Ascending aorta (tissue), 2 donors: Measurements from ENCODE around the gene DDX1. TPM values are rescaled to one million over a fixed set of nuclear protein-coding genes. Genes with fewer than 3 reads are reported as not detected.

Experiments
- DNase-seq, 2 donors: peaks; one replicate each; pipeline ENCODE4 v3.0.0-alpha.2; 2019; ENCODE audit warnings: low spot score in 2 of 2
- H3K27ac ChIP-seq, 2 donors: fragments of 200-600 bp; sonication (generic); one replicate each; pipeline ENCODE4 v1.5.1; 2016 to 2017; ENCODE audit warnings: mild to moderate bottlenecking in 1 of 2
- H3K27me3 ChIP-seq: fragments of 200-600 bp; sonication (generic); one replicate; pipeline ENCODE4 v1.5.1; 2017
- H3K36me3 ChIP-seq, 2 donors: fragments of 200-600 bp; sonication (generic); one replicate each; pipeline ENCODE4 v1.5.1; 2016
- H3K4me1 ChIP-seq, 2 donors: fragments of 200-600 bp; sonication (generic); one replicate each; pipeline ENCODE4 v1.5.1; 2016 to 2017; ENCODE audit warnings: mild to moderate bottlenecking in 1 of 2
- H3K4me3 ChIP-seq, 2 donors: fragments of 200-600 bp; sonication (generic); one replicate each; pipeline ENCODE4 v1.5.1; 2016 to 2017; ENCODE audit warnings: mild to moderate bottlenecking in 1 of 2
- H3K9me3 ChIP-seq, 2 donors: fragments of 200-600 bp; sonication (generic); one replicate each; pipeline ENCODE4 v1.5.1; 2016
- intact Hi-C: fragments of 100-400 bp; cut with DNase I; formaldehyde crosslinking; loops from one replicate; pipeline ENCODE4 v1.15.1; 2023
- total RNA-seq: library from RNA; depleted of rRNA; stranded (reverse); fragments of >200 nt; gene quantifications from one replicate; pipeline ENCODE4 v1.1.0, GENCODE V29; 2016
- TF ChIP-seq, protein P1 (sequence below), 3 experiments: fragments of 200-600 bp in 2 of 3; fragments of 450-650 bp in 1 of 3; sonication (generic) in 2 of 3; IDR thresholded peaks; one replicate each; pipeline ENCODE4 v1.5.1; 2016 to 2019; ENCODE audit warnings: antibody characterized with exemption in 3 of 3, mild to moderate bottlenecking in 1 of 3, moderate library complexity in 1 of 3

The DDX1 gene
- total RNA-seq, 1 donor from 2014 or later = 21.5 TPM

DNA sequence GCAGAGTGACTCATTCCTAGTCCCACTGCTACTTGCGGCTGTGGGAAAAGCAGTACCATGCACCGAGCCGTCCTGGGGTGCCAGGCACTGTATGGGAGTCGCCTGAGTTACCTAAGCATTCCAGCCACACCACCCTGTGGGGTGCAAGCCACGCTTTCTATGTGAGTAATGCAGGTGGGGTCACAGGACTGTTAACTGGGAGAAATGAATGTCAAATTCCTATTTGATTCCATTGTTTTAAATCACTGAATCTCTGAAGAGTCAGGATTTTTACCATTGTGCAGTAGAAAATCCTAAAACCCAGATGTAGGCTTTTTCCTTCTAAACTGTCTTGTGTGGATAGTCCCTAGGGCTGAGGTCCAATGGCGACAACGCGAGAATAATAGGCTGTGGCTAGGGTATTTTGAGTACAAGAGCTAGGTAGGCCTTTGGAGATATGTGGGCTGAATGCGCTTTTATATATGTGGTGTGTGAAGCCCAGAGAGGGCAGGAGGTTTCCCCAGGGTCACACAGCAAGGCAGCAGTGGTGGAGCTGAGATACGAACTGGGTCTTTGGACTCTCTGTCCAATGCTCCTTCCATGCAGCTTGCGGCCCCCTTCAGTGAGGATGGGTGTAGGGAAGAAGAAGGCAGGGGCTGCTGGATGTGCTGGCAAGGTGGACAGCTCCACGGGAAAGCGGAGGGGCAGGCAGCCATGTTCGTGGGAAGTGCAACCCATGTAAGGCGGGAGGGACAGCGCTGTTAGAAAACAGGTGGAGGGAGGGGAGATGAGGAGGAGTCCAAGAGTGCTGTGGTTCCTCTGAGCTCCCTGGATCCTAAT lies 83.2 kb downstream of the DDX1 start:
- TF ChIP-seq, protein P1, sequence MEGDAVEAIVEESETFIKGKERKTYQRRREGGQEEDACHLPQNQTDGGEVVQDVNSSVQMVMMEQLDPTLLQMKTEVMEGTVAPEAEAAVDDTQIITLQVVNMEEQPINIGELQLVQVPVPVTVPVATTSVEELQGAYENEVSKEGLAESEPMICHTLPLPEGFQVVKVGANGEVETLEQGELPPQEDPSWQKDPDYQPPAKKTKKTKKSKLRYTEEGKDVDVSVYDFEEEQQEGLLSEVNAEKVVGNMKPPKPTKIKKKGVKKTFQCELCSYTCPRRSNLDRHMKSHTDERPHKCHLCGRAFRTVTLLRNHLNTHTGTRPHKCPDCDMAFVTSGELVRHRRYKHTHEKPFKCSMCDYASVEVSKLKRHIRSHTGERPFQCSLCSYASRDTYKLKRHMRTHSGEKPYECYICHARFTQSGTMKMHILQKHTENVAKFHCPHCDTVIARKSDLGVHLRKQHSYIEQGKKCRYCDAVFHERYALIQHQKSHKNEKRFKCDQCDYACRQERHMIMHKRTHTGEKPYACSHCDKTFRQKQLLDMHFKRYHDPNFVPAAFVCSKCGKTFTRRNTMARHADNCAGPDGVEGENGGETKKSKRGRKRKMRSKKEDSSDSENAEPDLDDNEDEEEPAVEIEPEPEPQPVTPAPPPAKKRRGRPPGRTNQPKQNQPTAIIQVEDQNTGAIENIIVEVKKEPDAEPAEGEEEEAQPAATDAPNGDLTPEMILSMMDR (IDR thresholded peaks at IDR 0.05) = no peak
- intact Hi-C loops = no loop called here
- no peak for DNase-seq
- no peak overlapping the region for H3K27ac ChIP-seq
- no peaks in the 10 kb centered on the region for H3K4me1 ChIP-seq
- H3K4me3 ChIP-seq = no peak overlapping the region
- H3K27me3 ChIP-seq = no peaks in the 10 kb centered on the region
- no peaks in the 10 kb centered on the region for H3K36me3 ChIP-seq
- H3K9me3 ChIP-seq = no peaks in the 10 kb centered on the region

DNA sequence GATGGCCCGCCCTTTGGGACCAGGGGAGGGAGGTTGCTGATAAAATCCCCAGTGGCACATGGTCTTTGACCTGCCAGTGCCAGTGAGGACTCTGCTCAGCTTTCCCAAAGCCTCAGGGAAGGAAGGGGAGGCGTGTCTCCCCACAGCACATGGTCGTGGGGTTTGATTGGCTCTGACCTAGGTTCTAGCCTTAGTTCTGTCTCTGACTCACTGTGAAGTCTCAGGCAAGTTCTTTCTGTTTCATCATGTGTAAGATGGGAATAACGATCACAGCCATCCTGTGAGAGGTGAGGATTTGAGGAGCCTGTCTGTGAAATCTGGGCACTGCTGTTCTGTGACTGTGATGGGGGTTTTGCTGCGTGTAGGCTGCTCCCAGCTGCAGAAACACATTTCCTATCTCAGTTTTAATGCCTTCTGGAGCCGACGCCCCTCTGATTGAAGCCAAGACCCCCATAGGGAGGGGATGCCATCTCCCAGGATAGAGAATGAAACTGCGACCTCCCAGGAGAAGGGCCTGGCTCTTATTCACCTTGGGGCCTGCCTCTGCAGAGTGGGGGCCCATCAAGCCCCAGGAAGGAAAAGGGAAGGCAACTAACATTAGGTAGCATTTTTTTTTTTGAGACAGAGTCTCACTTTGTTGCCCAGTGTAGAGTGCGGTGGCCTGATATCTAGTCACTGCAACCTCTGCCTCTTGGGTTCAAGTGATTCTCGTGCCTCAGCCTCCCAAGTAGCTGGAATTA lies 84.0 kb downstream of the DDX1 start:
- H3K36me3 ChIP-seq = no peaks in the 10 kb centered on the region
- no peaks in the 10 kb centered on the region for H3K9me3 ChIP-seq
- TF ChIP-seq, protein P1 (IDR thresholded peaks at IDR 0.05) = no peak
- H3K27ac ChIP-seq = no peak overlapping the region
- no peaks in the 10 kb centered on the region for H3K4me1 ChIP-seq
- H3K27me3 ChIP-seq = no peaks in the 10 kb centered on the region
- DNase-seq = no peak
- intact Hi-C loops = no loop called here
- H3K4me3 ChIP-seq = no peak overlapping the region

DNA sequence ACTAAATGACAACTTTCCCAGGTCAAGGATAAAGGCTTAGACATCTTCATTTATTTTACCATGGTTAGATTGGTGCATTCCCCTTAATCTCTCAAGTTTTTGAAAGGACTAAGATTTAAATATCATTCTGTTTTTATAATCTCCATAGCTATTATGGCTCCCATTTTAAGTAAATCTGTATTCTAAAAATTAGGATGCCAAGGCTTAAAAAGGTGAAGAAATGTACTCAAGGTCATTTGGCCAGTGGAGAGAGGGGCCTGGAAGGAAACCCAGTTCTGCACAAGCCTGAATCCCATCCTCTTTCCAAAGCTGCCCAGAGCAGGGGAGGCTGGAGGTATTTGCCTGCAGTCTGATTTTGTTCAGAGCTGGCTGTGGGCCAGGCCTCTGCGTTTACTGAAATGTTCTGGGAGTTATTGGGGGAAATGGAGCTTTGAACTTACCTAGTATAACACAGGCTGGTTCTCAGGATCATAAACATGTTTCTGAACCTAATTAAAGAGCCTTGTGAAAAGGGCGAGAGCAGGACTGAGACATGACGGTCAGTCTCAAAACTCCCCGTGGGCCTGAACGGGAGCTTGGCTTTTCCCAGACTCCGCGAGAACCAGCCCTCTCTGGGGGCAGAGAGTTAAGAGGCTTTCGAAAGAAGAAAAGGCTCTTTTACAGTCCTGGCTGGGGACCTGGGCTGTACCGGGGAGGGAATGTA lies 85.6 kb downstream of the DDX1 start:
- H3K27ac ChIP-seq = no peak overlapping the region
- H3K4me1 ChIP-seq = no peaks in the 10 kb centered on the region
- no peak overlapping the region for H3K4me3 ChIP-seq
- no peaks in the 10 kb centered on the region for H3K9me3 ChIP-seq
- TF ChIP-seq, protein P1 (IDR thresholded peaks at IDR 0.05) = no peak
- no peaks in the 10 kb centered on the region for H3K27me3 ChIP-seq
- DNase-seq = no peak
- intact Hi-C loops = no loop called here
- no peaks in the 10 kb centered on the region for H3K36me3 ChIP-seq

DNA sequence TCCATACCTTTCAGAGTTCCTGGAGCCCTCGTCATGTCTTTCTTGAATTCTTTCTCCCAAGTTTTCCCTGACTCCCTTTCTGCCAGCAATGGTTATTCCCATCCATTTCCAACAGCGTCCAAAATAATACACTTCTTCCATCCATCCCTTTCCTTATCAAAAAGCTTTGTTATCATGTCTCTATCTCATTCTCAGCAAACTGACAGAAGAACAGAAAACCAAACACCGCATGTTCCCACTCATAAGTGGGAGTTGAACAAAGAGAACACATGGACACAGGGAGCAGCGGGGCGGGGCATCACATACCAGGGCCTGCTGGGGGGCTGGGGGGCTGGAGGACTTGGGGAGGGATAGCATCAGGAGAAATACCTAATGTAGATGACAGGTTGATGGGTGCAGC lies 86.7 kb downstream of the DDX1 start:
- H3K4me1 ChIP-seq = no peaks in the 10 kb centered on the region
- H3K27me3 ChIP-seq = no peaks in the 10 kb centered on the region
- intact Hi-C loops = no loop called here
- no peak overlapping the region for H3K4me3 ChIP-seq
- no peak for DNase-seq
- TF ChIP-seq, protein P1 (IDR thresholded peaks at IDR 0.05) = no peak
- H3K27ac ChIP-seq = no peak overlapping the region
- no peaks in the 10 kb centered on the region for H3K9me3 ChIP-seq
- no peaks in the 10 kb centered on the region for H3K36me3 ChIP-seq

DNA sequence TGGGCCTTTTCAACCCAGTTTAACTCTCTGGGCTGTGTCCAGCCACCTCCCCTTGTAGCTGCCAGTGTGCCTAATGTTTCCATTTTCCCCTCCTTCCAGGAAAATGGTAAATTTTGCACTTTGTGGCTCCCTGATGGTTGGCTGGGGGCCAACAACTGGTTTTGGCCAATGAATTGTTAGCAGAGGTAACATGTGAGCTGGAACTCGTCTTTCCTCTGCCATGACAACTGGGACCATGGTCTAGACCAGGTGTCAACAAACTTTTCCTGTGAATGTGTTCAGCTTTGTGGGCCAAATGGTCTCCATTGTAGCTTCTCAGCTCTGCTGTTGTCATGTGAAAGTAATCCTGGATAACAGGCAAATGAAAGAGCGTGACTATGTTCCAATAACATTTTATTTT lies 87.2 kb downstream of the DDX1 start:
- H3K27ac ChIP-seq = no peak overlapping the region
- H3K27me3 ChIP-seq = no peaks in the 10 kb centered on the region
- intact Hi-C loops = no loop called here
- no peaks in the 10 kb centered on the region for H3K36me3 ChIP-seq
- no peaks in the 10 kb centered on the region for H3K4me1 ChIP-seq
- TF ChIP-seq, protein P1 (IDR thresholded peaks at IDR 0.05) = no peak
- H3K4me3 ChIP-seq = no peak overlapping the region
- no peaks in the 10 kb centered on the region for H3K9me3 ChIP-seq
- no peak for DNase-seq
